Measurements from ENCODE around the gene TCF12.

Gene TCF12

GRCh38 chr15:57048930-57049549 is 130.6 kb downstream of the TCF12 start:
- no peak for DNase-seq (ENCODE audit: low read depth in 3 of 3)

DNA sequence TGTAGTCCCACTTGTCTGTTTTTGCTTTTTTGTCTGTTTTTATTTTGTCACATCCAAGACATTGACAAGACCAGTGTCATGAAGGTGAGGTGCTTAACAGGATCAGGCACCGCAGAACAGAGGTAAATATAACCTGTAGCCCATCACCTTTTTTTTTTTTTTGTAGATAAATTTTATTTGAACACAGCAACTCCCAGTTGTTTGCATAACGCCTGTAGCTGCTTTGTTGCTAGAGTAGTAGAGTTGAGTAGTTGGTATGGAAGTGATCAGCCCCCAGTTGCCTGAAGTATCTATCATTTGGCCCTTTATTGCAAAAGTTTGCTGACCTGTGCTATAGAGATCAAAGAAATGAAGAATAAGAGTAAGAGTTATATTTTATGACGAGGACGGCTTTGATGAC is 135.0 kb downstream of the TCF12 start:
- no peak for DNase-seq (ENCODE audit: low read depth in 3 of 3)

DNA sequence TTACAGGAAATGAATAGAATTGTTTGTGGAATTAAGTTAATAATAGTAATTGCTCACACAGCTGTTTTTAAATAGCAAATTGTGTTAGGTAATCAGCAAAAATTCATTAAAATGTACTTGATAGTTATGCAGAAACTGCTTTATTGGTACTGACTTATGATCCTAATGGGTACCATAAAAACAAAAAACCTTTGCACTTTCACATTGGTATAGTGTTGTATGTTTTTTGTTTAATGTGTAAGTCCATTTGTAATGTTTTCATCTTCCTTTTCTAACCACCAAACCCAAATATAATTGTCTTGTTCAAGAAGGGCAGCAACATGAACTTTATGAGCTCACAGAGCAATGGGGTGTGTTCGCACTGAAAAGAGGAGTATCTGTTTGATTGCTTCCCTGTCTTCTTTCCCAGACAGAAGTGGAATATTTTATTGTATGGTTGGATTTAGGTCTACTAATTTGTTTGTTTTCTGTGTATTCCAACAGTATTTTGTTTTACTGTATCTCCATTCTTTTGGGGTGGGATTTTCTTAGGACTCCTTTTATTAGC is 135.8 kb downstream of the TCF12 start:
- no peak for DNase-seq (ENCODE audit: low read depth in 3 of 3)

DNA sequence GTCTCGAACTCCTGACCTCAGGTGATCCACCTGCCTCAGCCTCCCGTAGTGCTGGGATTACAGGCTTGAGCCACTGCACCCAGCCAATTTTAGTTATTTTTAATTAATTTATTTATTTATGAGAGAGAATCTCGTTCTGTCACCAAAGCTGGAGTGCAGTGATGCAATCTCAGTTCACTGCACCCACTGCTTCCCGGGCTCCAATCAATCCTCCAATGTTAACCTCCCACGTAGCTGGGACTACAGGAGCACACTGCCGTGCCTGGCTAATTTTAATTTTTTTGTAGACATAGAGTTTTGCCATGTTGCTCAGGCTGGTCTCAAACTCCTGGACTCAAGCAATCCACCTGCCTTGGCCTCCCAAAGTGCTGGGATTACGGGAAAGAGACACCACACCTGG is 137.9 kb downstream of the TCF12 start:
- no peak for DNase-seq (ENCODE audit: low read depth in 3 of 3)

GRCh38 chr15:57057134-57057930 is 138.9 kb downstream of the TCF12 start:
- DNase-seq (ENCODE audit: low read depth in 3 of 3): no peak

GRCh38 chr15:57059026-57059660 is 140.7 kb downstream of the TCF12 start:
- DNase-seq (ENCODE audit: low read depth in 3 of 3): no peak

DNA sequence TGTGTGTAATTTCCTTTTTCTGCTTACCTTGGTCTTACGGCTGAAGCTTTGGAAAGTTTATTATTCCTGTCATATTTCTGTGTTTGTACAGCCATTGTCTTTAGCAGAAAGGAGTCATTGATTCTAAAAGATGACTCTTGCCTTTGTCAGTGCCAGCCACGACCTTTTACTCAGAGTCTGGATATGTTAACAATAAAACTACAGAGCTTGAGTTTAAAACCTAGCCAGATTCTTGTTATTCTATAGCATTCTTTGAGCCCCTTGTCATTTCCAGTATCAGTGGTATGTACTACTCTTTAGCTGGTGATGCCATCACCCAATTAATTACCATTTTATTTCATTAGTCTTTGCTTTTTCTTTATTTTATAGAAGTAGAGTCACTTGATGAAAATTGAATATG is 142.4 kb downstream of the TCF12 start:
- no peak for DNase-seq (ENCODE audit: low read depth in 3 of 3)

GRCh38 chr15:57061281-57061680 is 142.8 kb downstream of the TCF12 start:
- no peak for DNase-seq (ENCODE audit: low read depth in 3 of 3)

- DNase-seq (ENCODE audit: low read depth in 3 of 3): no peak
Measured at GRCh38 chr15:57061696-57062095, 143.3 kb downstream of the TCF12 start.

DNA sequence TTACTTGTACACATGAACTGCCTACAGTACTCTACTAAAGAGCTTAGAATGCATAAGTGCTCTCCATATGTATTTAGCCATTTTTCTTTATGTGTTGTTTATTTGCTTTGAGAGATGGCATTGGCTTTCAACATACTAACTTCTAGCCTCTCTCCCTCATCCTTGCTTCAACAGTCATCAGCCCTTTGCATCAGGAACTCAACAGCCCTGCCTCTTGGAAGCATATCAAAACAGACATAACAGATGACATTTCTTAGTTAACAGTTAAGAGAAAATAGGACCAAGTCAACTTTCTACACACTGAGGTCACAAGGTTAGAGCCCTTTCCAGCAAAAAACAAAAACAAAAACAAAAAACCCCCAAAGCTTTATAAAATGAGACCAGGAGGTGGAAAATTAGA is 145.6 kb downstream of the TCF12 start:
- no peak for DNase-seq (ENCODE audit: low read depth in 3 of 3)

- no peak for DNase-seq (ENCODE audit: low read depth in 3 of 3)
Measured at GRCh38 chr15:57069423-57069822, 151.0 kb downstream of the TCF12 start.

GRCh38 chr15:57070674-57071073 is 152.2 kb downstream of the TCF12 start:
- DNase-seq (ENCODE audit: low read depth in 3 of 3): no peak

- DNase-seq (ENCODE audit: low read depth in 3 of 3): no peak
Measured at GRCh38 chr15:57079446-57079845, 161.0 kb downstream of the TCF12 start.

DNA sequence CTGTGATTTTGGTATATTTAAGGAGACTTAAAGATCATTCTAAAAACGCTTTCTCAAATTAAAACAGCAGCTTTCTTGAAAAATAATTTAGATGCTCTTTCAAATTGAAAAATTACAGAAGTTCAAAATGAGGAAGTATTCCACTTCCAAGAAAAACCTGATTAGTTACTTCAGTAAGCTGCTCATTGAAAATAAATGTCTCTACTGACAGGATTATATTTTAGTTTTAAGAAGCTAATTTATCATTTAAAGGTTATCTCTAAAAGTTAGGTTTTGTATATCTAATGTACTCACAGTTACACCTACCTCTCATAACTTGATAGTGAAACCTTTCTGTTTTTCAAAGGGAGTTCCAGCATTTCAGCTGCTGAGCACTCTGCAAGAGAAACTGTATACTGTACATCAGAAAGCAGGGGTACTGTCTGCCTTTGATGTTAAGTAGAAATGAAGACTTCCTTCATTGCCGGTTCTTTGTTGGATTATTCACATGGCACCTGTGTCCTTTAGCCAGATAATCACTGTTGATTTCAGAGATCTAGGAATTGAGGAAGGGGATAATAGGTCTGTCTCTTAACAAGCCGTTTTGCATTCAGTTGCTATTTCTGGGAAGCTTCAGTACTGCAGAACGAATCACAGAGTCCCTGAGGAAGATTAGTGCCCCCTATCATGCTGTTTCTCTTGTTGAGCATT is 161.6 kb downstream of the TCF12 start:
- DNase-seq (ENCODE audit: low read depth in 3 of 3): no peak

DNA sequence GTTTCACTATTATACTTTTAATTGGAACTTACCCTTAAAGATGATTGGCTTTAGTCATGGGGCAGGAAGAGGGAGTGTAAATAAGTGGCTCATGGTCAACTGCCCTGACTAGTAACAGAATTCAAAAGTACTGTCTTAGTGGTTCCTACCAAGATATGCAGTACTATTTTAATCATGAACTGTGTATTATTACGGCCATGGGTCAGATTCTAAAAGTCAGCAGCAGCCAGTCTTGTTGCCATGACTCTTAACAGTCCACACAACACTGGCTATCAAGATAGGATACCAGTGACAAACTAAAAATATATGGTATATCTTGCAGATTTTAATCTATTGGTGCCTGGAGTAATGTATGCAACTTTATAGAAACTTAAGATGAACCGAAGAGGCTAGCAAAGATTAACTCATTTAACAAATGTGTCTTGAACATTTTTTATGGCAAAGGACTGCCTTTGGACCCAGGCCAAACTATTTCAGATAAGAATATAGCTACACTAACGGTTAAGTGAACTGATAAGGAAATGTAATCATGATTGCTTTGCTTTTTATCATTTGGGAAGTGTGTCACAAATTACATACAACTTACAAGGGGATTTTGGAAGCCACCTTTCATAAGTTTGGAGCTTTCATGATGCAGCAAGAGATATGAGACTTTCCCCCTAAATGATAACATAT is 163.7 kb downstream of the TCF12 start:
- DNase-seq (ENCODE audit: low read depth in 3 of 3): no peak

- no peak for DNase-seq (ENCODE audit: low read depth in 3 of 3)
Measured at GRCh38 chr15:57084192-57084591, 165.7 kb downstream of the TCF12 start.

DNA sequence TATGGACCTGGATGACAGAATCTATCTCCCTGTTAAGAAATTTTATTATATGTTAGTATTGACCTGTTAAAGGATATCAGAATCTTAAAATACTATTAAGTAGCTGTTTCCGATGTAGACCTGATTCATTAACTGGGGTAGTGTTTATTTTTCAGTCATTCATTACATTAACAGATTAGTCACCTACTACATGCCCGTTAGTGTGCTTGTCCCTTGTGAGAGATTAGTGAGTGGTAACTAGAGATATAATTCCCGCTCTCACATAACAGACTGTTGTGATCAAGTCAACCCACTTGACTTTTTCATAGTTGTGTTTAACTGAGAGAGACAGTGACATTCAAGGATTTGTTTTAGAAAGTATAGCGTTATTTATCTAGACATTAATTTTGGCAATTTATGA is 166.8 kb downstream of the TCF12 start:
- DNase-seq (ENCODE audit: low read depth in 3 of 3): no peak

GRCh38 chr15:57086857-57087427 is 168.5 kb downstream of the TCF12 start:
- DNase-seq (ENCODE audit: low read depth in 3 of 3): no peak

GRCh38 chr15:57089815-57090495 is 171.5 kb downstream of the TCF12 start:
- no peak for DNase-seq (ENCODE audit: low read depth in 3 of 3)

- no peak for DNase-seq (ENCODE audit: low read depth in 3 of 3)
Measured at GRCh38 chr15:57090496-57090859, 172.0 kb downstream of the TCF12 start.

- DNase-seq (ENCODE audit: low read depth in 3 of 3): no peak
Measured at GRCh38 chr15:57091636-57092035, 173.2 kb downstream of the TCF12 start.
